ENCODE results near the gene SIGLEC15.
"Not testable (repeated sequence)": the region's sequence is repeated elsewhere in the genome, so short reads cannot be mapped to it uniquely, and the experiment has no call there.

Gene SIGLEC15

DNA sequence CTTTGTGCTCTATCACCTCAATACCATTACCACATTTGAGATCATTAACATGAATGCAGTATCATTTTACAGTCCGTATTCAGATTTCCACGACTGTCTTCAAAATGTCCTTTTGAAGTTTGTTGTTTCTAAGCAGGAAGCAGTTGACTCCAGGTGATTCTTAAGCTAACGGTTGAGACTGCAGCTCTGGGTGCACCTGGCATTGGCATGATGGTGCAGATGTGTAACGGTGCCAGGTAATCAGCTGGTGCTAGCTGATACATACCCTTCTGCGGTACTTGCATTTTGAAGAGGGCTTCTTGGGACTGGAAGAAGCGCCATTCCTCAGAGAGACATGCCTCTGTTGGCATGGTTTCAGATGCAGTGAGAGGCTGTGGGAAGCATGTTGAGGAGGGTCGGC lies 19.5 kb downstream of the SIGLEC15 start:
- no peak for DNase-seq

- no peak for DNase-seq
Observed at GRCh38 chr18:45845410-45845809, 19.9 kb downstream of the SIGLEC15 start.

DNA sequence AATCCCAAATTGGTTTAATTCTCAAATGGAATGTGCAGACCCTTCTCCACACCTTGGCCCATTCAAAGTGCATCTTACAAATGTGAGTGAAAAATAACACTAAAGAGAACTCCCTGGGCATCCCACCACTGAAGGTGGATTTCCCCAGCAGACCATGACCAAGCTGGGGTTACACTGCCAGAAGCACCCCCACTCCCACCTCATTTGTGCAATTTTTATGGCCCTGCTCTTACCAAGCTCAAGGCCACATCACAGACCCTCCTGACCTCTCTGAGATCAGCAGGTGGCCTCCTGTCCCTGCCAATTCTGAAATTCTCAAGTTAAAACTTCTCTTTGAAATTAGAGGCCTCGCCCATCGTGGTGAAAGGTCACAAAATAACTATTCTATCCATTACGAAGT lies 21.6 kb downstream of the SIGLEC15 start:
- no peak for DNase-seq

DNA sequence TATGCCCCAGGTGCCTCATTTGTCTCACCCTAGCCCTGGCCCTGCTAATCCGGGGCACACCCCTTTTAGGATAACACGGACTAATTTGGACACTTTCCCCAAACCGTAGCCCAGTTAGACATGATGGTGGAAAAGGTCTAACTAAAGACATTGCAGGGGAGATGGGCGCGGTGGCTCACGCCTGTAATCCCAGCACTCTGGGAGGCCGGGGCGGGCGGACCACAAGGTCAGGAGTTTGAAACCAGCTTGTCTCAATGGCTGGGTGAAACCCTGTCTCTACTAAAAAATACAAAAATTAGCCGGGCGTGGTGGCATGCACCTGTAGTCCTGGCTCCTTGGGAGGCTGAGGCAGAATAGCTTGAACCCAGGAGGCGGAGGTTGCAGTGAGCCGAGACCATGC lies 23.2 kb downstream of the SIGLEC15 start:
- DNase-seq = not testable (repeated sequence)

DNA sequence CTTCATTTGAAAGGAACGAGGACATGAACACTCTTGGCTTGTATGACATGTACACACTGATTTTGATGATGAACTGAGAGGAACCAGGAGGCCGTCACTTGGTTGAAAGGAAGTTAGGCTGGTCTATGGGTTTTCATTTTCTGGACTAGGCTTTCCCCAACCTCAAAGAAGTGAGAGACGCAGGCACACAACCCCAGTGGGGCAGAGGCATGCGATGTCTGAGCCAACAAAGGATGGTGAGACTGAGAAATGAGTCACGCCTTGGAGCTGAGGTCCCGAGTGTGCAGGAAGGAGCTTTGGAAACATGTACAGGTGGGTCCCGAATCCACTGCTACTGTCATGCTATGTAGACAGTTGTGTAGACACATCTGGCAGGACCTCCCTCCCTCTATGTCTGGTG lies 24.1 kb downstream of the SIGLEC15 start:
- DNase-seq = no peak

GRCh38 chr18:45850021-45850420 lies 24.5 kb downstream of the SIGLEC15 start:
- no peak for DNase-seq

DNA sequence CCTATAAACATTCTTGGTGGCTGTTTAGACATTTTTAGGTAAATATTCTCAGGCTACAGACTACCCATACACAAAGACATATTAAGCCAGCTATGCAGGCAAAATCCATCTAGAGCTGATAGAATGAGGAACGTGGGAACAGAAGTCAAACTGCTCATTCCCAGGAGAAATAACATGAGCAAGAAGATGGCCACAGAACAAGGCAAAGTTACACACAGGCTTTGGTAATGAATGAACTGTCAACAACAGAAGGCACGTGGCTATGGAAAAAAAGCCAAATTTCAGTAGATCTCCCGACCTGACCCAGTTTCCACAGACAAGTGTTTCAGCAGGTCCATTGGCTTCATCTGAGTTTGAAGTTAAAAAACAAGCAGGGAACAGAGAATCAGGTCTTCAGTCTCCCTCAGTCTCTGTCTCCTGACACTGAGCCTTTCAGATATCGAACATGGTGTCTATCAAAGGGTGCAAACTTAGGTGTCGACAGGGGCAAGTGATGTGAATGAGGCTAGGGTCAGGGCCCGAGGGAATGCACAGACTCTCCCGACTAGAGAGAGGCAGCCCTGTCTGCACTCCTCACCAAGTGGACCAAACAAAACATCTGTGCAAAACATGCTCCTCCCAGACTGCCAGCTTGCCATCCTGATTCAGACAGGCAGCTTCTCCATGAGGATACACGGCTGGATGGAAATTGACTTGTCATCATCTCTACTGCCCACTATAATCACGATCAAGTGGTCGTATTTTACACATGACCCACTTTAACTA lies 25.9 kb downstream of the SIGLEC15 start:
- DNase-seq = no peak

- no peak for DNase-seq
Observed at GRCh38 chr18:45852631-45853030, 27.2 kb downstream of the SIGLEC15 start.

GRCh38 chr18:45854036-45854586 lies 28.6 kb downstream of the SIGLEC15 start:
- DNase-seq = no peak

DNA sequence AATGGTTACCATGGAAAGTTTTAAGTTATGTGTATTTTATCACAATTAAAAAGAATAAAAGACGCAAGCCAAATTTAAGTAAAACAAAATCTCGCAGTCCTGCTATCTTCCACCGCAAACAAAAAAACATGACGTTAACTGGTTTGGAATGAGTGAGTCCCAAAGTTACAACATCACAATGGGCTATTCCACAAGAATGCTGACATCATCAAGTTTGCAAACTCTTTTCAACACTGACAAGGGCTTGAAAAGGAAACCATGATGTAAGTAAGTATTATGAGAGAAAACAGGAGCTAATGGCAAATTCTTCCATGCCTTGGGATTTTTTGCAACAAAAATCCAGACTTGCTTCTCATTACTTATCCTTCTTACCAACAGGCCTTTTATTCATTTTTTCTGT lies 31.1 kb downstream of the SIGLEC15 start:
- no peak for DNase-seq

GRCh38 chr18:45859334-45859733 lies 33.9 kb downstream of the SIGLEC15 start:
- no peak for DNase-seq

DNA sequence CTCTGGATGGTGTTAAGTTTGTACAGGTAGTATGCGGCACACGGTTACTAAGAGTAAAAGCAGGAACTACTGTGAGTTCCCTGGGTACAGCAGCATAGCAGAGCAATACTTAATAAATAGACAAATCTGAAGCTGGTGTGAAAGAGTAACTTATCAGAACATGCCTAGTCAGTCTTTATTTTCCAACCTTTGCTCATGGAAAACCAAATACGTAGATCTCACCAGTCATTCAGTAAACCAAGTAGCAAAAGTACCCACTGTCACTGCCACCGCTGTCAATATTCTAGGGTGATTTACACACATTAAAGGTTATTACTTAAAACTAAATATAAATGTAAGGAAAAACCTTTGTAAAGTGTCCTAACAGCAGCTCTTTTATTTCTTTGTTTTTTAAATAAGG lies 35.0 kb downstream of the SIGLEC15 start:
- no peak for DNase-seq

- DNase-seq = no peak
Observed at GRCh38 chr18:45860971-45861370, 35.5 kb downstream of the SIGLEC15 start.

DNA sequence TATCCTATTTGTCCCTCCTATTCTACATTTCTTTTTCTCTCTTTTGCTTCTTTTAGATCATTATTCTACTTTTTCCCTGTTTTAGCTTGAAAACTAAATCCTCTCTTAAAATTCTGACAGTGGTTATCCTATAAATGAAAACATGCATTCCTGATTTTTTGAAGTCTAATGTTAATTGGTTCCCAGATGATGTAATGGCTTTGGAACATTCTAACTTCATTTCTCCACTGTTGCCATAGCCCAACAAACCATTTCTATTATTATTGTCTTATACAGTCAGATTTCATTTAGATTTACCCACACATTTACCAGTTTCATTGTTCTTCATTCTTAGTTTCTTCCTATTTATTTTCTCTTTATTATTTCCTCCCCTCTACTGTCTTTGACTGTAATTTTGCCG lies 36.5 kb downstream of the SIGLEC15 start:
- DNase-seq = no peak

DNA sequence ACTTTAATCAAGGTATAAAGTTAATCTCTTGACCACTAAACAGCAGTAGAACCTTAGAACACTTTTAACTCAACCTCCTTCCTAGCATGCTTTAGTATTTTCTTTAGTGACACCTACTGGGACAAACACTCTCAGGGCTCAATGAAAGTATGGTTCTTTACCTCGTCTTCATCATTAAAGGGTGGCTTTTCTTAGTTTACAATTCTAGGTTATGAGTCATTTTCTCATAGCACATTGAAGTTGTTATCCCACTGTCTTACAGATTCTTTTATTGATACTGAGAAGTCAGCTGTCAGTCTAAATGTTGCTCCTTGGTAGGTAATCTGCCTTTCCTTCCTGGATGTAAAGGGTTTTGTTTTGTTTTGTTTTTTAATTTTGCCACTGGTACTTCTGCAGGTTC lies 38.0 kb downstream of the SIGLEC15 start:
- DNase-seq = no peak

- no peak for DNase-seq
Observed at GRCh38 chr18:45864081-45864480, 38.6 kb downstream of the SIGLEC15 start.

DNA sequence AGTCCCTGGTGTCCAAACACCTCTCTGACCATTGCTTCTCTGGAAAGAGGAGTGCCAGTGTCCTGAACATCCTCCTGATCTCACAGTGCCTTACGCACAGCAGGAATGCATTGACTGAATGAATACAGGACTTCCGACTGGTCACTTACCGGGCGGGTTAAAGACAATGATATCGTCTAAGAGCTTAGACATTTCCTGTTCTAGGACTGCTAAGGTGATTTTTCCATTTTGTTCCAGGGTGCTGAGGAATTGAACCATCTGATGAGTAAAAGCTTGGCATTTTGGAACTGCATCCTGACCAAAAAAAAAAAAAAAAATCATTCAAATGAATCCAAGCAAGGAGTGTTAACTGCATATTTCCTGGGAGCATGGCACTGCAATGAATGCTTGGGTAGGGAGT lies 40.0 kb downstream of the SIGLEC15 start:
- DNase-seq = no peak

DNA sequence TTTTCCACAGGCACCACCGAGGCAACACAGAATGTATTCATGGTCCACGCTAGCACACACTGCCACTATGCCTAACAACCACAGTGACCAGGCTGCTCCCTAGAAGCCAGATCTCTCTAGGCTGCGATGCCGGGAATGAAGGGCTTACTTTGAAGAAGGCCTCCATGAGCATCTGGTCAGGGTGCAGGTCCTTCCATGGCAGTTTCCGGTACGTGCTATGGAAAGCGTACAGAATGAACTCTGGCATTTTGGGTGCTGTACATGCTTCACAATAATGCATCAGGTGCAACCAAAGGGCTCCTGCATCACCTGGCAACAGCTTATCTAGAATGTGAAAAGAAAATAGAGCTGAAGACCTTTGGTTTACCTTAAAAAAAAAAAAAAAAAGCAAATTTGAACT lies 44.9 kb downstream of the SIGLEC15 start:
- DNase-seq = no peak

DNA sequence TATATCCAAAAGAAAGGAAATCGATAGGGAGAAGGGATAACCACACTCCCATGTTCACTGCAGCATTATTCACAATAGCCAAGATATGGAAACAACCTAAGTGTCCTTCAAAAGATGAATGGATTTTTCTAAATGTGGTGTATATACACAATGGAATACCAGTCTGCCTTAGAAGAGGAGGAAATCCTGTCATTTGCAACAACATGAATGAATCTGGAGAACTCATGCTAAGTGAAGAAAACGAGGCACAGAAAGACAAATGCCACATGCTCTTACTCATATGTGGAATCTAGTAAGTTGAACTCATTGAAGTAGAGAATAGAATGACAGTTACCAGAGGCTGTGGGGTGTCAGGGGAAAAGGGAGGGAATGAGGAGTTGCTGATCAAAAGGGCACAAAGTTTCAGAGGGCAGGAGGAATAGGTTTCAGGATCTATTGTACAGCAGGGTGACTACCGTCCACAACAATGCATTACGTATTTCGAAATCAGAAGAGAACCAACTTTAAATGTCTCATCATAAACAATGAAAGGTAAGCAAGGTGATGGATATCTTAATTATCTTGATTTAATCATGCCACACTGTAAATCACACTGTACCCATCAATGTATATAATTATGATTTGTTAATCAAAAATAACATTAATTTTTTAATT lies 46.1 kb downstream of the SIGLEC15 start:
- no peak for DNase-seq

- peak; percentile 47 to 50 for DNase-seq
Observed at GRCh38 chr18:45874491-45875184, 49.2 kb downstream of the SIGLEC15 start.

GRCh38 chr18:45876161-45876560 lies 50.7 kb downstream of the SIGLEC15 start:
- no peak for DNase-seq

DNA sequence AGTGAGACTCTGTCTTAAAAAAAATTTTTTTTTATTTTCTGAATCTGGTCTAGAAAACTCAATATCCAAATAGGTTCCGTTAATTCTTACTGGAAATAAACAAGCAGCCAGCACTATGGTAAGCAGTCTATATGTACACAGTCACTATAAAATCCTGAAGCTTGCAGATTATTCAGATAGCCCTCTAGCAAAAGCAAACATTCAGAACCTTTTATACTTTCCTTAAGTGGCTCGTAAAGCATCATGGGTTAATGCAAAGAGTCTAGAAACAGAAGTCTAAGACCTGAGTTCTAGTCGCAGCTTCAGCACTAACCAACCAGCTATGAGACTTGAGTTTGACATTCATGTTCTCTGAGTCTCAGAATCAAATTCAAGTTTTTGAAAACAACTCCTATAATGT lies 51.9 kb downstream of the SIGLEC15 start:
- DNase-seq = no peak
